WTC11 (cell line): ENCODE measurements around the gene IP6K3.

Experiments used
- CTCF ChIP-seq: fragments of 200-600 bp; IDR thresholded peaks from 2 replicates; pipeline ENCODE4 v1.8.0; 2022; ENCODE audit warnings: antibody characterized with exemption
- USF2 ChIP-seq: sonication (generic); formaldehyde crosslinking; IDR thresholded peaks from 2 replicates; pipeline ENCODE4 v1.8.1; 2023; ENCODE audit warnings: mild to moderate bottlenecking, missing genetic modification reagents, moderate library complexity

- TF ChIP-seq CTCF (no peak), USF2 (no peak)
Observed at GRCh38 chr6:33764036-33764435, 17.3 kb upstream of the IP6K3 start.
